CD4-positive, alpha-beta T cell (primary cell): ENCODE measurements around the gene CGA. TPM values are rescaled to one million over a fixed set of nuclear protein-coding genes. Genes with fewer than 3 reads are reported as not detected.

Source experiments
- ATAC-seq: fragments of 200-7000 bp; cut with Tn5 transposase; one replicate; pipeline ENCODE4 v1.10.0; 2022; ENCODE audit warnings: mild to moderate bottlenecking; ENCODE audit not compliant: poor library complexity
- CTCF ChIA-PET: fragments of 350-600 bp; sonication (Branson Sonifier 250); formaldehyde crosslinking; loops from one replicate; lab custom pipeline; 2021; ENCODE audit warnings: antibody characterized with exemption, inconsistent platforms; lab: Charles Lee
- POLR2A ChIA-PET: fragments of 350-600 bp; sonication (Branson Sonifier 250); formaldehyde crosslinking; loops from one replicate; lab custom pipeline; 2021; ENCODE audit warnings: antibody characterized with exemption, inconsistent platforms; lab: Charles Lee
- DNase-seq, 14 experiments: peaks; one replicate each; pipeline ENCODE4 v3.0.0-alpha.2; 2013 to 2020; ENCODE audit warnings: mixed read lengths in 2 of 14
- H3K27ac ChIP-seq, 2 donors: one replicate each; pipeline versions ENCODE4 v1.5.1 to v1.7.0; 2013; ENCODE audit warnings: low read length in 2 of 2, low read depth in 1 of 2, mild to moderate bottlenecking in 1 of 2
- H3K27me3 ChIP-seq, 2 experiments: 1 replicate in 1 of 2; 2 replicates in 1 of 2; pipeline versions ENCODE4 v1.6.1 to v1.7.0; 2013; ENCODE audit warnings: low read length in 2 of 2, control low read depth in 1 of 2, mild to moderate bottlenecking in 1 of 2, moderate library complexity in 1 of 2; ENCODE audit not compliant: insufficient read depth in 2 of 2, control insufficient read depth in 1 of 2
- H3K36me3 ChIP-seq: one replicate; pipeline ENCODE4 v1.6.1; 2013; ENCODE audit warnings: low read length, control low read depth; ENCODE audit not compliant: insufficient read depth
- H3K4me1 ChIP-seq: one replicate; pipeline ENCODE4 v1.6.1; 2013; ENCODE audit warnings: low read length, control low read depth; ENCODE audit not compliant: insufficient read depth
- H3K4me3 ChIP-seq: one replicate; pipeline ENCODE4 v1.5.1; 2013; ENCODE audit warnings: mild to moderate bottlenecking, low read length, moderate library complexity
- H3K9me3 ChIP-seq, 2 experiments: 1 replicate in 1 of 2; 2 replicates in 1 of 2; pipeline versions ENCODE4 v1.6.1 to v1.7.0; 2013; ENCODE audit warnings: low read length in 2 of 2, mild to moderate bottlenecking in 2 of 2, control low read depth in 1 of 2, moderate library complexity in 1 of 2; ENCODE audit not compliant: control insufficient read depth in 1 of 2, insufficient read depth in 1 of 2
- H3K27ac Mint-ChIP-seq: one replicate; pipeline ENCODE4 v1.8.0; 2020; ENCODE audit warnings: mixed read lengths
- H3K27me3 Mint-ChIP-seq: one replicate; pipeline ENCODE4 v1.8.0; 2021; ENCODE audit warnings: mixed read lengths
- H3K36me3 Mint-ChIP-seq: one replicate; pipeline ENCODE4 v1.8.0; 2021; ENCODE audit warnings: low read depth, mixed read lengths
- H3K4me1 Mint-ChIP-seq: one replicate; pipeline ENCODE4 v1.8.0; 2021; ENCODE audit warnings: low read depth, mixed read lengths
- H3K4me3 Mint-ChIP-seq: one replicate; pipeline ENCODE4 v1.8.0; 2020; ENCODE audit warnings: mild to moderate bottlenecking, mixed read lengths
- H3K9me3 Mint-ChIP-seq: one replicate; pipeline ENCODE4 v1.8.0; 2020; ENCODE audit warnings: mixed read lengths
- intact Hi-C, 2 experiments: fragments of 100-400 bp; cut with DNase I in 1 of 2; cut with micrococcal nuclease in 1 of 2; formaldehyde crosslinking; loops; one replicate each; pipeline versions ENCODE4 v1.15.1 to v1.9.0; 2023 to 2025; cut with DNase I, micrococcal nuclease
- total RNA-seq, 174 experiments: library from RNA in 2 of 174; stranded (reverse) in 2 of 174; gene quantifications; one replicate each; pipeline ENCODE4 v1.2.3 and lab custom pipeline; 2021 to 2026
- TF ChIP-seq, protein P1 (sequence below): fragments of 200-600 bp; IDR thresholded peaks from one replicate; pipeline ENCODE4 v1.8.0; 2022; ENCODE audit warnings: antibody characterized with exemption, mild to moderate bottlenecking

Gene CGA
- total RNA-seq, 2 experiments from 2014 or later = not detected

GRCh38 chr6:87040729-87041128 is 54.2 kb downstream of the CGA start:
- Histone ChIP-seq H3K27me3 (peaks cover 7 to 8% of the 10 kb centered on the region in 2 experiments), H3K4me1 (no peaks in the 10 kb centered on the region), H3K4me3 (no peak overlapping the region), H3K27ac (no peak overlapping the region), H3K36me3 (no peaks in the 10 kb centered on the region), H3K9me3 (no peaks in the 10 kb centered on the region)
- CTCF ChIA-PET = no interaction called here
- intact Hi-C loops = no loop called here
- Mint-ChIP-seq H3K4me3 (no peak overlapping the region), H3K27me3 (peaks cover 47% of the 10 kb centered on the region), H3K4me1 (no peaks in the 10 kb centered on the region), H3K27ac (no peak overlapping the region), H3K9me3 (no peaks in the 10 kb centered on the region), H3K36me3 (no peaks in the 10 kb centered on the region)
- POLR2A ChIA-PET = no interaction called here
- TF ChIP-seq, protein P1, sequence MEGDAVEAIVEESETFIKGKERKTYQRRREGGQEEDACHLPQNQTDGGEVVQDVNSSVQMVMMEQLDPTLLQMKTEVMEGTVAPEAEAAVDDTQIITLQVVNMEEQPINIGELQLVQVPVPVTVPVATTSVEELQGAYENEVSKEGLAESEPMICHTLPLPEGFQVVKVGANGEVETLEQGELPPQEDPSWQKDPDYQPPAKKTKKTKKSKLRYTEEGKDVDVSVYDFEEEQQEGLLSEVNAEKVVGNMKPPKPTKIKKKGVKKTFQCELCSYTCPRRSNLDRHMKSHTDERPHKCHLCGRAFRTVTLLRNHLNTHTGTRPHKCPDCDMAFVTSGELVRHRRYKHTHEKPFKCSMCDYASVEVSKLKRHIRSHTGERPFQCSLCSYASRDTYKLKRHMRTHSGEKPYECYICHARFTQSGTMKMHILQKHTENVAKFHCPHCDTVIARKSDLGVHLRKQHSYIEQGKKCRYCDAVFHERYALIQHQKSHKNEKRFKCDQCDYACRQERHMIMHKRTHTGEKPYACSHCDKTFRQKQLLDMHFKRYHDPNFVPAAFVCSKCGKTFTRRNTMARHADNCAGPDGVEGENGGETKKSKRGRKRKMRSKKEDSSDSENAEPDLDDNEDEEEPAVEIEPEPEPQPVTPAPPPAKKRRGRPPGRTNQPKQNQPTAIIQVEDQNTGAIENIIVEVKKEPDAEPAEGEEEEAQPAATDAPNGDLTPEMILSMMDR = no peak
- ATAC-seq (no peak), DNase-seq (no peak)

Other genes starting within 250 kb of the CGA start
- gene HTR1E, start 157.6 kb downstream of the CGA start, total RNA-seq = not detected
- gene ZNF292, start 60.5 kb upstream of the CGA start, total RNA-seq = 10 to 100 TPM; 81.5 to 82.5 TPM
- 1 to 10 TPM; 5.4 TPM for gene SMIM8, start 227.5 kb upstream of the CGA start, total RNA-seq
- gene GJB7, start 234.2 kb upstream of the CGA start, total RNA-seq = not detected
- 1 to 10 TPM in 1 of 2 experiments, under 1 TPM in 1; 0.93 to 1.4 TPM for gene C6orf163, start 249.7 kb upstream of the CGA start, total RNA-seq